ENCODE measurements around the gene PACRG.

DNA sequence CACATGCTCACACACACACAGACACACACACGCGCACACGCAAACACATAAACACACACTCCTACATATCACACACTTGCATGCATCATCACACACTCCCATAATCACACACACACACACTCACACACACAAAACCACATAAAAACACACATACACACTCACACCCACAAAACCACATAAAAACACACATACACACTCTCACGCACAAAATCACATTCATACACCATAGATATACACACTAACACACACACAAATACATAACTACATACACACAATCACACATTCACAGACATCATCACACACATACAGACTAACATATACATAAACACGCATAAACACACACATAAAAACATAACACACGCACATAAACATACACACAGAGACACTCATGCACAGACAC, 629.0 kb downstream of the PACRG start:
- no peak for TF ChIP-seq EZH2phosphoT487 (IDR thresholded peaks at IDR 0.05; ENCODE audit: insufficient read depth, low read depth)
- no peak for TF ChIP-seq EZH2 (IDR thresholded peaks at IDR 0.05; ENCODE audit: insufficient read depth, poor library complexity, severe bottlenecking)
